ENCODE results near the gene SLC17A9. TPM values are rescaled to one million over a fixed set of nuclear protein-coding genes. Genes with fewer than 3 reads are reported as not detected.

Gene SLC17A9
- polyA plus RNA-seq, 3 donors: 0.81 to 31.3 (median 0.82) TPM

DNA sequence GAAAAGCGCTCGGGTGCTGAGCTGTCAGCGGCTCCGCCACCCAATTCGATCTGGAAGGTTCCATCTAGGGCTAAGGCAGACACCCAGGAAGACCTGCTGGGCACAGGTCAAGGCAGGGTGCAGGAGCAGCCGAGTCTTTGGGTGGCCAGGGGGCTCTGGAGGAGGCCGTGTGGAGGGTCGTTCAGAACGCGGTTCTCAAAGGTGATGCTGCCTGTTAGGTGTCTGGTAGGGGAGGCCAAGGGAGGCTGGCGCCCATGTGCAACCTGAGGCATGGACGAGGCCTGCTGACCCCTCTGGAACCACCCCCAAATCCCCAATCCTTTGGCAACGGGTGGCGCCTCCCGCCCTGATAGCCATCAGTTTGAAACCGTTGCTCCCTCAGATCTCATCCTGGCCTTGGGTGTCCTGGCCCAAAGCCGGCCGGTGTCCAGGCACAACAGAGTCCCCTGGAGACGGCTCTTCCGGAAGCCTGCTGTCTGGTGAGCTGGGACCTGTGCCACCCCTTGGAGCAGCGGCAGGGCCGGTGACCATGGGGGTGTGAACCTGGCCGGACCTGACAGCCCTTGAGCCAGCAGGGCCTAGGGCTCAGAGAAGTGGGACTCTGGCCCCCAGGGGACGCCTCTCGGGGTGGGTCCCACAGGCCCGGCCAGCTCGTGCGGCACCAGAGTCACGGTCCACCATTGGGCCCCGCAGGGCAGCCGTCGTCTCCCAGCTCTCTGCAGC, 10.5 kb downstream of the SLC17A9 start:
- peaks cover 0 to 2% (median 2%) of the 10 kb centered on the region in 3 donors for H3K27me3 Mint-ChIP-seq (ENCODE audit: low read depth in 3 of 3)
- peaks cover 30 to 63% of the 10 kb centered on the region in 2 donors for H3K36me3 Mint-ChIP-seq
- no peak overlapping the region for H3K27ac Mint-ChIP-seq
- H3K4me1 ChIP-seq (ENCODE audit: control insufficient read depth in 1 of 2, insufficient read depth in 2 of 2, low read length in 2 of 2): peaks cover 11% of the 10 kb centered on the region in 2 donors
- no peak overlapping the region for H3K4me2 ChIP-seq (replicated peaks; ENCODE audit: extremely low read depth, low read length, poor library complexity, severe bottlenecking)
- H3K36me3 ChIP-seq (replicated peaks in 1 of 2; ENCODE audit: control insufficient read depth in 1 of 2, insufficient read depth in 2 of 2, low read length in 2 of 2): peaks cover 16 to 36% of the 10 kb centered on the region in 2 donors
- no peak overlapping the region for H3K27ac ChIP-seq (ENCODE audit: low read depth in 1 of 2, low read length in 2 of 2)
- no peak for DNase-seq
- no peaks in the 10 kb centered on the region for H3K9me3 ChIP-seq (replicated peaks in 1 of 2; ENCODE audit: control insufficient read depth in 1 of 2, insufficient read depth in 1 of 2, low read length in 2 of 2)
- no peak overlapping the region for H3K9ac ChIP-seq (ENCODE audit: insufficient read depth, low read length, poor library complexity, severe bottlenecking)
- H3K9me3 Mint-ChIP-seq: no peaks in the 10 kb centered on the region
- no peaks in the 10 kb centered on the region for H3K79me2 ChIP-seq (ENCODE audit: insufficient read depth, low read length)
- H4K20me1 ChIP-seq (ENCODE audit: insufficient read depth, low read length): no peaks in the 10 kb centered on the region
- H2AFZ ChIP-seq (ENCODE audit: insufficient read depth, low read depth, low read length, poor library complexity, severe bottlenecking): no peak overlapping the region
- intact Hi-C loops (cut with micrococcal nuclease): no loop called here
- 95% methylated on average over 18 of the region's 32 CpGs for WGBS (ENCODE audit: insufficient coverage)
- no peak overlapping the region for H3K4me3 ChIP-seq (replicated peaks in 1 of 3; ENCODE audit: low read depth in 2 of 3, low read length in 3 of 3)
- no peak overlapping the region for H3K4me3 Mint-ChIP-seq
- TF ChIP-seq, protein P1, sequence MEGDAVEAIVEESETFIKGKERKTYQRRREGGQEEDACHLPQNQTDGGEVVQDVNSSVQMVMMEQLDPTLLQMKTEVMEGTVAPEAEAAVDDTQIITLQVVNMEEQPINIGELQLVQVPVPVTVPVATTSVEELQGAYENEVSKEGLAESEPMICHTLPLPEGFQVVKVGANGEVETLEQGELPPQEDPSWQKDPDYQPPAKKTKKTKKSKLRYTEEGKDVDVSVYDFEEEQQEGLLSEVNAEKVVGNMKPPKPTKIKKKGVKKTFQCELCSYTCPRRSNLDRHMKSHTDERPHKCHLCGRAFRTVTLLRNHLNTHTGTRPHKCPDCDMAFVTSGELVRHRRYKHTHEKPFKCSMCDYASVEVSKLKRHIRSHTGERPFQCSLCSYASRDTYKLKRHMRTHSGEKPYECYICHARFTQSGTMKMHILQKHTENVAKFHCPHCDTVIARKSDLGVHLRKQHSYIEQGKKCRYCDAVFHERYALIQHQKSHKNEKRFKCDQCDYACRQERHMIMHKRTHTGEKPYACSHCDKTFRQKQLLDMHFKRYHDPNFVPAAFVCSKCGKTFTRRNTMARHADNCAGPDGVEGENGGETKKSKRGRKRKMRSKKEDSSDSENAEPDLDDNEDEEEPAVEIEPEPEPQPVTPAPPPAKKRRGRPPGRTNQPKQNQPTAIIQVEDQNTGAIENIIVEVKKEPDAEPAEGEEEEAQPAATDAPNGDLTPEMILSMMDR (IDR thresholded peaks at IDR 0.05): no peak
- no peaks in the 10 kb centered on the region for H3K27me3 ChIP-seq (ENCODE audit: control insufficient read depth in 2 of 2, insufficient read depth in 2 of 2, low read length in 2 of 2)
- peaks cover 20% of the 10 kb centered on the region for H3K4me1 Mint-ChIP-seq

DNA sequence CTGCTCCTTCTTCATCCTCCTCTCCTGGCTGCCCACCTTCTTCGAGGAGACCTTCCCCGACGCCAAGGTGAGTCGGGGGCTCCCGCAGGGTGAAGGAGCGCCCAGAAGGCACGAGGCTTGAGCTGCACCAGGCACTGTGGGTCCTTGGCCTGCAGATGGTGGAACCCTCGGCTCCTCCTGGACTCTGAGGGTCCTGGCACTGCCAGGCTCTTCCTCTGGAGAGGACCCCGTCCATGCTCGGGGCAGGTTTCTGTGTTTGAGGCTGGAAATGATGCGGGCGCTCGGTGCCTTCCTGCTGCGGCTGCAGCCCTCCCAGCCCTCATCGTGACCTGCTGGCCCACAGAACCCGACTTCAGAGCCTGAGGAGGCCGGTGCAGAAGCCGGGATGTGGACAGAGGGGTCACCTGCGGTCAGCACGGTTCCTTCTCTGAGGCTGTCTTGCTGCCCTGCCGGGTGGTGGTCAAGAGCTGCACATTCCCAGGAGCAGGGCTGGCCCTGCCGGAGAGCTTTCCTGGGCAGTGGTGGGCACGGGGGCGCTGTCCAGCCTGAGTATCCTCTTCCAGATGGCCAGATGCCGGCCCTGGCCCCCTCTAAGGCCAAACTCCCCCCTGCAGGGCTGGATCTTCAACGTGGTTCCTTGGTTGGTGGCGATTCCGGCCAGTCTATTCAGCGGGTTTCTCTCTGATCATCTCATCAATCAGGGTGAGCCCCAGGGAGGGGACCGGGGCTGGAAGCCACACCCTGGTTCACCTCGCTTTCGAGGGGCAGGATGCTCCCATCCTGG, 11.3 kb downstream of the SLC17A9 start:
- Mint-ChIP-seq H3K4me1 (peaks cover 18% of the 10 kb centered on the region), H3K36me3 (peaks cover 28 to 60% of the 10 kb centered on the region in 2 donors), H3K4me3 (no peak overlapping the region), H3K27me3 (ENCODE audit: low read depth in 3 of 3) (peaks cover 0 to 2% (median 2%) of the 10 kb centered on the region in 3 donors), H3K9me3 (no peaks in the 10 kb centered on the region), H3K27ac (peak overlapping the region in 2 of 7 donors; percentile 20 to 40)
- Histone ChIP-seq H3K4me1 (ENCODE audit: control insufficient read depth in 1 of 2, insufficient read depth in 2 of 2, low read length in 2 of 2) (peaks cover 11% of the 10 kb centered on the region in 2 donors), H2AFZ (ENCODE audit: insufficient read depth, low read depth, low read length, poor library complexity, severe bottlenecking) (no peak overlapping the region), H3K79me2 (ENCODE audit: insufficient read depth, low read length) (no peaks in the 10 kb centered on the region), H3K9me3 (replicated peaks in 1 of 2; ENCODE audit: control insufficient read depth in 1 of 2, insufficient read depth in 1 of 2, low read length in 2 of 2) (no peaks in the 10 kb centered on the region), H3K4me3 (replicated peaks in 1 of 3; ENCODE audit: low read depth in 2 of 3, low read length in 3 of 3) (no peak overlapping the region), H3K36me3 (replicated peaks in 1 of 2; ENCODE audit: control insufficient read depth in 1 of 2, insufficient read depth in 2 of 2, low read length in 2 of 2) (peaks cover 16 to 35% of the 10 kb centered on the region in 2 donors), H3K27ac (ENCODE audit: low read depth in 1 of 2, low read length in 2 of 2) (no peak overlapping the region), H3K4me2 (replicated peaks; ENCODE audit: extremely low read depth, low read length, poor library complexity, severe bottlenecking) (no peak overlapping the region), H3K27me3 (ENCODE audit: control insufficient read depth in 2 of 2, insufficient read depth in 2 of 2, low read length in 2 of 2) (no peaks in the 10 kb centered on the region), H4K20me1 (ENCODE audit: insufficient read depth, low read length) (no peaks in the 10 kb centered on the region), H3K9ac (ENCODE audit: insufficient read depth, low read length, poor library complexity, severe bottlenecking) (no peak overlapping the region)
- intact Hi-C loops (cut with micrococcal nuclease): no loop called here
- 89% methylated on average over 30 of the region's 32 CpGs for WGBS (ENCODE audit: insufficient coverage)
- DNase-seq: no peak
- TF ChIP-seq, protein P1 (IDR thresholded peaks at IDR 0.05): no peak
